Hair follicular keratinocyte (primary cell): ENCODE data around the gene MAGI1. TPM values are rescaled to one million over a fixed set of nuclear protein-coding genes. Genes with fewer than 3 reads are reported as not detected.

Source experiments
- total RNA-seq: library from RNA; depleted of rRNA; stranded (reverse); fragments of >200 nt; gene quantifications from 2 replicates; pipeline ENCODE4 v1.2.3, GENCODE V29; 2015

The MAGI1 gene
- 4.3 and 6.0 TPM in 2 replicates for total RNA-seq

DNA sequence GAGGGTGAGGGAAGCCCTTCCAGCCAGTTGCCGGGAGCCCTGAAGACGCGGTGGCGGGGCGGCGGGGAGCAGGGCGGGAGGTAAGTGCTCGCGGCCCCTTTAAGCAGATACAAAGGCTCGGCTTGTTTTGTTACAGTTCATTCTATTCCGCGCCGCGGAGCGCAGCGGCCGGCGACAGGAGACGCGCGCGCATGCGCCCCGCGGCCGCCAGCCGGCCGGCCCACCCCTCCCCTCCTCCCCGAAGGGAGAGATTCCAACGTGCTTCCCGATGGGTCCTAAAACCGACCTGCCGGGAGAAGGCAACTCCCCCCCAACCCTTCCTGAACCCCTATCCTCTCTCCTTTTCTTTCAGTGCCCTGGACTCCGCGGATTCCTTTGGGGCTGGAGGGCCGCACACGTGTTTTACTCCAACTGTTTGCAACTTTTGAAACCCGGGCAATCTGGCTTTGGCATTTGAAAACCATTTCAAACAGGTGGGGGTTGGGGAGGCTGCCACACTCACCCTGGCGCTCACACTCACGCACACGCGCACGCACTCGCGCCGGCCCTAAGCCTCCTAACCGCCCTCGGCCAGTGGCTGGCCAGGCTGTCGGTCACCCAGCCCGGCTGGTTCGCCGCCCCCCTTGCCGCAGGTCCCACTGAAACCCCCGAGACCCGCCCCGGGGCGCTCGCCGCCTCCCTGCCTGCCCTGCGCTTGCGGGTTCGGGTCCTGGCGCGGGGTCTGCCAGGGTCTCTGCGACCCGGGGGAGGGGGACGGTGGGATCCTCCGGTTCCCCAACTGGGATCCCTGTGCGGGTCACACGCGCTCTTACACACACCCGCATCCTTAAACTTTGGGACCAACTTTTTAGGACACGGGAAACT, at the start of gene MAGI1:
Gene MAGI1, minus strand, starts transcription at position 193 of the 864 bp plus-strand sequence. CDS start 610 bp downstream, outside the sequence.

Other genes with a start within 250 kb of the MAGI1 start
- 23.3 and 30.7 TPM in 2 replicates for gene SLC25A26, start 182.1 kb upstream of the MAGI1 start, total RNA-seq